ENCODE measurements around the gene HDAC11. TPM values are rescaled to one million over a fixed set of nuclear protein-coding genes. Genes with fewer than 3 reads are reported as not detected.

HDAC11 gene
- total RNA-seq, 1 donor from 2014 or later = 8.8 TPM

GRCh38 chr3:13524979-13525669 lies 45.0 kb downstream of the HDAC11 start:
- H3K4me3 ChIP-seq (ENCODE audit: low read depth, low read length) = no peak overlapping the region
- TF ChIP-seq CTCF (conservative IDR thresholded peaks at IDR 0.05; ENCODE audit: low read depth, low read length) = no peak

GRCh38 chr3:13525827-13526625 lies 45.9 kb downstream of the HDAC11 start:
- no peak for TF ChIP-seq CTCF (conservative IDR thresholded peaks at IDR 0.05; ENCODE audit: low read depth, low read length)
- DNase-seq (ENCODE audit: low read depth) = no peak
- H3K4me3 ChIP-seq (ENCODE audit: low read depth, low read length) = no peak overlapping the region

More at GRCh38 chr3:13524979-13525669, 45.0 kb downstream of the HDAC11 start:
- no peak for DNase-seq (ENCODE audit: low read depth)

- no peak overlapping the region for H3K4me3 ChIP-seq (ENCODE audit: low read depth, low read length)
- DNase-seq (ENCODE audit: low read depth) = no peak
- TF ChIP-seq CTCF (conservative IDR thresholded peaks at IDR 0.05; ENCODE audit: low read depth, low read length) = no peak
These were observed 46.5 kb downstream of the HDAC11 start for GRCh38 chr3:13526626-13526949.

- TF ChIP-seq CTCF (conservative IDR thresholded peaks at IDR 0.05; ENCODE audit: low read depth, low read length) = no peak
- DNase-seq (ENCODE audit: low read depth) = no peak
- H3K4me3 ChIP-seq (ENCODE audit: low read depth, low read length) = no peak overlapping the region
These were observed 48.2 kb downstream of the HDAC11 start for GRCh38 chr3:13528217-13528867.

GRCh38 chr3:13529196-13530112 lies 49.3 kb downstream of the HDAC11 start:
- no peak for TF ChIP-seq CTCF (conservative IDR thresholded peaks at IDR 0.05; ENCODE audit: low read depth, low read length)
- no peak overlapping the region for H3K4me3 ChIP-seq (ENCODE audit: low read depth, low read length)

GRCh38 chr3:13530241-13531009 lies 50.3 kb downstream of the HDAC11 start:
- TF ChIP-seq CTCF (conservative IDR thresholded peaks at IDR 0.05; ENCODE audit: low read depth, low read length) = no peak
- DNase-seq (ENCODE audit: low read depth) = no peak
- no peak overlapping the region for H3K4me3 ChIP-seq (ENCODE audit: low read depth, low read length)

More at GRCh38 chr3:13529196-13530112, 49.3 kb downstream of the HDAC11 start:
- no peak for DNase-seq (ENCODE audit: low read depth)
